GM12892 (cell line): Measurements from ENCODE around the gene ZNF195.
"Not testable (repeated sequence)": the region's sequence is repeated elsewhere in the genome, so short reads cannot be mapped to it uniquely, and the experiment has no call there.

Experiments
- DNase-seq: peaks from one replicate; pipeline ENCODE4 v3.0.0; 2011; ENCODE audit not compliant: insufficient read length
- FAIRE-seq: peaks from 2 replicates; lab custom pipeline; 2011; peaks lifted over from hg19 to GRCh38; lab: Jason Lieb, UNC

ZNF195 gene

DNA sequence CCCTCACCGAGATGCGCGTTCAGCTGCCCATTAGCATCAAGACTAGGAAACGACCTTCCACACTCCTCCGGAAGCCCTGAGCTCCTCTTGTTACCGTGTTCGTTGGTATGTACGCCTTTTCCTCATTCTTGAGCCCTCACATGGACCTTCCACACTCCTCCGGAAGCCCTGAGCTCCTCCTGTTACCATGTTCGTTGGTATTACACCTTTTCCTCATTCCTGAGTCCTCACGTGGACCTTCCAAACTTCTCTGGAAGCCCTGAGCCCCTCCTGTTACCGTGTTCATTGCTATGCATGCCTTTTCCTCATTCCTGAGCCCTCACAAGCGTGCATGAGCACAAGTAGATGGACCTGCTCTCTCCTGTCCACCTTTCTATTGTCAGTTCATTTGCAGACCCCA, 52.5 kb downstream of the ZNF195 start:
- DNase-seq, FAIRE-seq: not testable (repeated sequence)

DNA sequence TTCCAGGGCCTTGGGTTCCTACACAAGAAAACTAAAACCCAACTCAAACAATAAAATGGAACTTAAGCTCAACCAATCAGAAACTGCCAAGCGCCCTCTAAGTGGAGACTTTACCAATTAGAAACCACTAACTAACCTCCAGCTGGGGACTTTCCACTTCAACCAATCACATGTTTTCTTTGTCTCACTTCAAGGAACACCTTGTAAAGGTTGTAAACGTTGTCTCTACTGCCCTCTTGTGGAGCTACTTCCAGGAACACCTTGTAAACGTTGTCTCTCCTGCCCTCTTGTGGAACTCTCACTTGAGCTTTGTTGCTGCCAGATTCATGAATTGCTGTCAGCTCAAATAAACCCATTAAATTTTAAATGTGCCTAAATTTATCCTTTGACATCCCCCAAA, 54.2 kb downstream of the ZNF195 start:
- FAIRE-seq, DNase-seq: not testable (repeated sequence)
